Ectodermal cell (in vitro differentiated cells): ENCODE results near the gene CCND1. TPM values are rescaled to one million over a fixed set of nuclear protein-coding genes. Genes with fewer than 3 reads are reported as not detected.

Experiments
- H3K27ac ChIP-seq: 2 replicates; pipeline ENCODE4 v1.7.0; 2013; ENCODE audit warnings: mild to moderate bottlenecking, low read depth, low read length; ENCODE audit not compliant: insufficient read depth, poor library complexity, severe bottlenecking
- H3K27me3 ChIP-seq: 2 replicates; pipeline ENCODE4 v1.7.0; 2013; ENCODE audit warnings: mild to moderate bottlenecking, low read length; ENCODE audit not compliant: insufficient read depth, control insufficient read depth, poor library complexity, severe bottlenecking
- H3K36me3 ChIP-seq: one replicate; pipeline ENCODE4 v1.7.0; 2013; ENCODE audit warnings: low read length; ENCODE audit not compliant: control insufficient read depth, insufficient read depth
- H3K4me1 ChIP-seq: one replicate; pipeline ENCODE4 v1.7.0; 2013; ENCODE audit warnings: low read length; ENCODE audit not compliant: control insufficient read depth, insufficient read depth
- H3K4me3 ChIP-seq: 2 replicates; pipeline ENCODE4 v1.7.0; 2013; ENCODE audit warnings: low read depth, low read length, control low read depth; ENCODE audit not compliant: insufficient read depth
- H3K9me3 ChIP-seq: 2 replicates; pipeline ENCODE4 v1.7.0; 2013; ENCODE audit warnings: mild to moderate bottlenecking, low read length, moderate library complexity; ENCODE audit not compliant: control insufficient read depth
- WGBS, 2 experiments: methylation state at CpG; one replicate each; pipeline ENCODE4 v1.1.7; 2013; ENCODE audit warnings: missing lambda C conversion rate in 2 of 2; 5-methylcytosine and 5-hydroxymethylcytosine counted together
- polyA plus RNA-seq, 4 experiments: library from polyadenylated mRNA; stranded (reverse); fragments of 50-300 nt; gene quantifications; one replicate each; pipeline ENCODE4 v1.2.3, GENCODE V29; 2013

The CCND1 gene
- 197 TPM for polyA plus RNA-seq (2013, experiment 1 of 4)
- polyA plus RNA-seq (2013, experiment 2 of 4) = 199 TPM
- polyA plus RNA-seq (2013, experiment 3 of 4) = 138 TPM
- polyA plus RNA-seq (2013, experiment 4 of 4) = 152 TPM

DNA sequence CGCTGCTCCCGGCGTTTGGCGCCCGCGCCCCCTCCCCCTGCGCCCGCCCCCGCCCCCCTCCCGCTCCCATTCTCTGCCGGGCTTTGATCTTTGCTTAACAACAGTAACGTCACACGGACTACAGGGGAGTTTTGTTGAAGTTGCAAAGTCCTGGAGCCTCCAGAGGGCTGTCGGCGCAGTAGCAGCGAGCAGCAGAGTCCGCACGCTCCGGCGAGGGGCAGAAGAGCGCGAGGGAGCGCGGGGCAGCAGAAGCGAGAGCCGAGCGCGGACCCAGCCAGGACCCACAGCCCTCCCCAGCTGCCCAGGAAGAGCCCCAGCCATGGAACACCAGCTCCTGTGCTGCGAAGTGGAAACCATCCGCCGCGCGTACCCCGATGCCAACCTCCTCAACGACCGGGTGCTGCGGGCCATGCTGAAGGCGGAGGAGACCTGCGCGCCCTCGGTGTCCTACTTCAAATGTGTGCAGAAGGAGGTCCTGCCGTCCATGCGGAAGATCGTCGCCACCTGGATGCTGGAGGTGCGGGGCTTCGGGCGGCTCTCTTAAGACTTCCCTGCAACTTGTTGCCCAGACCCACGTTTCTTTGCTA, at the start of gene CCND1:
Gene CCND1, plus strand, starts transcription at position 162 of the 587 bp plus-strand sequence. Its CDS starts 158 bp downstream, at position 320.
- H3K4me3 ChIP-seq = peak within 1 kb of the TSS; percentile 59
- peak within 1 kb of the TSS; percentile 81 for H3K27ac ChIP-seq
- H3K36me3 ChIP-seq = peaks cover 17% of the 10 kb centered on the region
- WGBS, 2 experiments = 0 to 1% methylated on average over 48 of the region's 49 CpGs
- H3K27me3 ChIP-seq = peaks cover 20% of the 10 kb centered on the region
- peaks cover 38% of the 10 kb centered on the region for H3K4me1 ChIP-seq
- H3K9me3 ChIP-seq = no peaks in the 10 kb centered on the region

DNA sequence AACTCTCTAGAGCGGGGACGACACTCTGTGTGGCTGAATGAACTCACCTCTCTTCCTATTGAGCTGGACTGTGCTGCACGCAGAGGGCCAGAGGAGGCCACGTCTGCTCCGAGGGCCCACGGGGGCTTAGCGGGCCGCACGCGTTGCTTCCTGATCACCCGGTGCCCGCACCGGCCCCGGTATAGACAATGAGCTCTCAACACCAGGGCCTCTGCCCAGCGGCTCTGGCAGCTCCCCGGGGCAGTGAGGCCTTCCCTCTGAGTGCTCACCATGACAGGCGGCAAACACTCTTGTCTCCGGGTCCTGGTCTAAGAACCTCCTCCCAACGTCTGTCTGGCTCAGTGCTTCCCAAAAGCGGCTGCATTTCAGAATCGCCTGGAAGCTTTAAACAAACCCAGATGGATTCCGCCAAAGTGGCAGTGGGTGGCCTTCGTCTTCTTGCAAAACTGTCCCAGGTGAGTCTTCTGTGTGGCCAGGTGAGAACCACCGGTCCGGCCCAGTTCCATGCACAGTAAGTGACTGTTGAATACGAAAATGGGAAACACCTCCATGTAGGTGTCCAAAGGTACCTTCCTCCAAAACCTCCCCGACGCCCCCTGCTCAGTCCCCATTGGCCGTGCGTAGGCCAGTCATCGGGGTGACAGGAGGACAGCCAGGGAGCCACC, 47.8 kb upstream of the CCND1 start:
- Histone ChIP-seq H3K9me3 (no peaks in the 10 kb centered on the region), H3K4me1 (no peaks in the 10 kb centered on the region), H3K36me3 (no peaks in the 10 kb centered on the region), H3K27me3 (no peaks in the 10 kb centered on the region), H3K27ac (no peak overlapping the region), H3K4me3 (no peak overlapping the region)
- 93 to 94% methylated on average over 31 of the region's 31 CpGs for WGBS, 2 experiments

- Histone ChIP-seq H3K27ac (no peak overlapping the region), H3K4me3 (no peak overlapping the region), H3K4me1 (no peaks in the 10 kb centered on the region), H3K9me3 (no peaks in the 10 kb centered on the region), H3K27me3 (no peaks in the 10 kb centered on the region), H3K36me3 (no peaks in the 10 kb centered on the region)
- 91 to 95% methylated on average over 6 of the region's 6 CpGs for WGBS, 2 experiments
Observed at GRCh38 chr11:69593851-69594250, 47.1 kb upstream of the CCND1 start.

- no peaks in the 10 kb centered on the region for H3K36me3 ChIP-seq
- no peak overlapping the region for H3K27ac ChIP-seq
- H3K9me3 ChIP-seq = no peaks in the 10 kb centered on the region
- no peaks in the 10 kb centered on the region for H3K4me1 ChIP-seq
- 94% methylated on average over 11 of the region's 11 CpGs for WGBS, 2 experiments
- no peak overlapping the region for H3K4me3 ChIP-seq
- no peaks in the 10 kb centered on the region for H3K27me3 ChIP-seq
Observed at GRCh38 chr11:69594481-69594880, 46.5 kb upstream of the CCND1 start.

- Histone ChIP-seq H3K9me3 (no peaks in the 10 kb centered on the region), H3K27ac (no peak overlapping the region), H3K4me1 (no peaks in the 10 kb centered on the region), H3K4me3 (no peak overlapping the region), H3K36me3 (no peaks in the 10 kb centered on the region), H3K27me3 (no peaks in the 10 kb centered on the region)
- WGBS, 2 experiments = 68 to 72% methylated on average over 17 to 18 of the region's 18 CpGs
Observed at GRCh38 chr11:69595805-69596665, 44.9 kb upstream of the CCND1 start.

DNA sequence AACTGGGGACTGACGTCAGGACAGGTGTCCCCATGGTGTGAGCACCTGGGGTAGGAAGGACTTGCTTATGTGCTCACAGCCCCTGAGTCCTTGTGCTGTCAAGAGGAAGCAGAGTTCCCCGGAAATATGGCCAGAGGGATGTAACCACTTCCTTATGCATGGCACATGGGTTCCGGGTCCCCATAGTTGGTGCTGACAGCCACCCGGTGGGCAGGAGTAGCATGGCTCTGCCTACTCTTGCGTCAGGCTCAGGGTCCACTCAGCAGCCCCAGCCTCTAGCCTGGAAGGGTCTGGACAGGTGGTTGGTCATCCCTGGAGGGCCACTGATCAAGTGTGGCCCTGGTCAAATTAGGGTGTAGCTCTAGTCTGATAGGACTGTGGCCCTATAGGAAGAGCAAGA, 42.8 kb upstream of the CCND1 start:
- H3K27ac ChIP-seq = no peak overlapping the region
- WGBS, 2 experiments = 73 to 75% methylated on average over 5 of the region's 5 CpGs
- no peaks in the 10 kb centered on the region for H3K36me3 ChIP-seq
- no peaks in the 10 kb centered on the region for H3K9me3 ChIP-seq
- no peaks in the 10 kb centered on the region for H3K27me3 ChIP-seq
- H3K4me1 ChIP-seq = peaks cover 6% of the 10 kb centered on the region
- no peak overlapping the region for H3K4me3 ChIP-seq

- Histone ChIP-seq H3K27me3 (no peaks in the 10 kb centered on the region), H3K4me3 (no peak overlapping the region), H3K27ac (no peak overlapping the region), H3K9me3 (no peaks in the 10 kb centered on the region), H3K36me3 (no peaks in the 10 kb centered on the region), H3K4me1 (peaks cover 16% of the 10 kb centered on the region)
- WGBS, 2 experiments = 83 to 88% methylated on average over 11 of the region's 11 CpGs
Observed at GRCh38 chr11:69599502-69599901, 41.5 kb upstream of the CCND1 start.

DNA sequence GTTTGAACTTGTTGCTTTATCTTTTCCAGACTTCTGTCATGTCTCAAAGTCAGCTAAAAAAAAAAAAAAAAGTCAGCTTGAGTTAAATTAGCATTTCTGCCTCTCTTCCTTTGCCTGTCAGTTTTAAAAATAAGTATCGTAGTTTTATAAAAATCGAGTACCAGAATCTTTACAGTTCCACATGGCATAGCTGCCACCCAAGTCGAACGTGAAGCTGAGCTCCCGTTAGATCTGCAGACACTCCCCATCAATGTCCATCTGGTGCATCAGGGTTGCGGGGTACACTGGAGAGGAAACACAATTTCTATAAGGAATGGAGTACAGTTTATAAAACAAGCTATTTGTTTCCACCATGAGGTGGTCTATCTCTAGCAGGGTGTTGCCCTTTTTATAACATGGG, 41.0 kb upstream of the CCND1 start:
- Histone ChIP-seq H3K4me3 (no peak overlapping the region), H3K27me3 (no peaks in the 10 kb centered on the region), H3K4me1 (peaks cover 16% of the 10 kb centered on the region), H3K36me3 (no peaks in the 10 kb centered on the region), H3K27ac (no peak overlapping the region), H3K9me3 (no peaks in the 10 kb centered on the region)
- 96 to 98% methylated on average over 6 of the region's 6 CpGs for WGBS, 2 experiments

DNA sequence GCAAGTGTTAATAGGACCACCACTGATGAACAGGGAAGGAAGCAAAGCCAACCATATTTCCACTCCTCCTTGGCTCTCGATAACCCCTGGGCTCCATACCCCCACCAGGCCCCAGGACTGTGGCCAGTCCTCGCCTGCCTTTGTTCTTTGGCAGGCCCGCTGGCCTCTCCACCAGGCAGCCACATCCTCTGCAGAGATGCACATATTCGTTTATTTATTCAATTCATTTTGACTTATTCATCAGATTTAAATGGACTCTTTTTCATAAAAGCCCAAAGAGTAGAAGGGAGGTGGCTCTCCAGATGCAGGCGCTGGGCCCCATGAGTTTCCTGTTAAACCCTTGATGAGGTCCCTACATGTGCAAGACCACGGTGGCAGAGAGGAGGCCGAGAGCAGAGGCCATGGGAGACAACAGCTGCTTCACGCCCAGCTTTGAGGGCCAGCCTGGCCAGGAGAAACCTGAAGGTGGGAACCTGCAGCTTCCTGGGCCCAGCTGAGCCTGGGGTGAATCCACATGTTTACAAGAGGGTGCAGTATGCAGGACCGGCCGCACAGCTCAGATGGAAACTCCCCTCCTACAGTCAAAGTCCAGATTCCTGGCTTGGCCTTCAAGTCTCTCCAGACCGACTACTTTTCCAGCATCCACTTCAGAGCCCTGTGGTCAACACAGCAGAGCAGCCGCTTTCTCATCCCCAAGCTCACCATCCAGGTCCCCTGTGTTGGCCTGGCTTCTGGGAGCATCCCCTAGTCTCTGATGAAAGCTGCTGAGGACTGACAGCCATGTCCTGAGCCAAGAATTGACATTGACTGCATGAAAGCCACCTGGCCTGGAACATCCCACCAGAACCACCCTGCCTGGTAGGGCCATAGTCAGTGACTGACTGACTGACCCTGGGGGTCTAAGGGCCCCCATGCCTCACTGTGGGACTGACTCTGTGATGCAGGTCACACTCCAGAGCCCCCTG, 39.7 kb upstream of the CCND1 start:
- peaks cover 16% of the 10 kb centered on the region for H3K4me1 ChIP-seq
- no peaks in the 10 kb centered on the region for H3K27me3 ChIP-seq
- WGBS, 2 experiments = 93 to 95% methylated on average over 12 of the region's 12 CpGs
- no peaks in the 10 kb centered on the region for H3K9me3 ChIP-seq
- H3K27ac ChIP-seq = no peak overlapping the region
- H3K4me3 ChIP-seq = no peak overlapping the region
- no peaks in the 10 kb centered on the region for H3K36me3 ChIP-seq
